K562 (cell line): Measurements from ENCODE around the gene MDK. TPM values are rescaled to one million over a fixed set of nuclear protein-coding genes. Genes with fewer than 3 reads are reported as not detected.

Experiments used
- BMI1 ChIP-seq: fragments of 150-350 bp; IDR thresholded peaks from 2 replicates; pipeline ENCODE4 v1.6.1; 2014; ENCODE audit warnings: low read length
- ERF ChIP-seq: fragments of 450-650 bp; formaldehyde crosslinking; IDR thresholded peaks from 2 replicates; pipeline ENCODE4 v1.4.0; 2020; ENCODE audit warnings: mild to moderate bottlenecking, mixed read lengths
- HDAC2 ChIP-seq: fragments of 450-650 bp; IDR thresholded peaks from 2 replicates; pipeline ENCODE4 v1.6.1; 2016; ENCODE audit warnings: mild to moderate bottlenecking
- HOXB6 ChIP-seq: fragments of 250-450 bp; sonication (Bioruptor Pico); IDR thresholded peaks from 2 replicates; pipeline ENCODE4 v1.5.1; 2022; ENCODE audit warnings: mild to moderate bottlenecking, borderline replicate concordance
- MTA3 ChIP-seq: fragments of 450-650 bp; formaldehyde crosslinking; IDR thresholded peaks from 2 replicates; pipeline ENCODE4 v1.6.1; 2017; ENCODE audit warnings: mild to moderate bottlenecking, borderline replicate concordance
- MYBL2 ChIP-seq, 2 experiments: fragments of 450-650 bp in 1 of 2; sonication (generic) in 1 of 2; formaldehyde crosslinking in 1 of 2; IDR thresholded peaks; 2 replicates each; pipeline versions ENCODE4 v1.6.1 to v1.8.1; 2017 to 2022; ENCODE audit warnings: borderline replicate concordance in 1 of 2, inconsistent platforms in 1 of 2, low read depth in 1 of 2, mild to moderate bottlenecking in 1 of 2, missing genetic modification reagents in 1 of 2, moderate library complexity in 1 of 2
- NR2C2 ChIP-seq, 2 experiments: fragments of 200-800 bp in 1 of 2; sonication (Bioruptor generic) in 1 of 2; sonication (generic) in 1 of 2; formaldehyde crosslinking in 1 of 2; IDR thresholded peaks; 2 replicates each; pipeline versions ENCODE4 v1.6.1 to v1.8.0; 2016 to 2022; ENCODE audit warnings: mild to moderate bottlenecking in 1 of 2, missing compliant biosample characterization in 1 of 2, missing genetic modification characterization in 1 of 2, missing genetic modification reagents in 1 of 2
- POU5F1 ChIP-seq: fragments of 150-350 bp; IDR thresholded peaks from 2 replicates; pipeline ENCODE4 v1.6.1; 2014; ENCODE audit warnings: borderline replicate concordance, low read length, low read depth, mild to moderate bottlenecking; ENCODE audit not compliant: partially characterized antibody
- SMAD4 ChIP-seq: fragments of 250-450 bp; sonication (Bioruptor Pico); conservative IDR thresholded peaks from 2 replicates; pipeline ENCODE4 v1.8.0; 2021; ENCODE audit warnings: inconsistent platforms, mild to moderate bottlenecking, moderate library complexity
- SMARCA4 ChIP-seq: fragments of 450-650 bp; IDR thresholded peaks from 2 replicates; pipeline ENCODE4 v1.6.1; 2016
- TAF9B ChIP-seq: fragments of 450-650 bp; IDR thresholded peaks from 2 replicates; pipeline ENCODE4 v1.6.1; 2018; ENCODE audit warnings: mild to moderate bottlenecking; ENCODE audit not compliant: partially characterized antibody
- ZBTB17 ChIP-seq: fragments of 450-650 bp; formaldehyde crosslinking; IDR thresholded peaks from 2 replicates; pipeline ENCODE4 v1.4.0; 2020; ENCODE audit warnings: mild to moderate bottlenecking
- ZNF124 ChIP-seq: sonication (generic); formaldehyde crosslinking; IDR thresholded peaks from 2 replicates; pipeline ENCODE4 v1.8.1; 2022; ENCODE audit warnings: missing genetic modification reagents
- ZNF23 ChIP-seq: fragments of 250-450 bp; sonication (Bioruptor Pico); IDR thresholded peaks from 2 replicates; pipeline ENCODE4 v1.4.0; 2020; ENCODE audit warnings: mild to moderate bottlenecking
- ZNF282 ChIP-seq: sonication (generic); formaldehyde crosslinking; IDR thresholded peaks from 2 replicates; pipeline ENCODE4 v1.8.1; 2023; ENCODE audit warnings: missing genetic modification reagents
- ZNF316 ChIP-seq: fragments of 450-650 bp; IDR thresholded peaks from 2 replicates; pipeline ENCODE4 v1.6.1; 2016
- ZNF444 ChIP-seq: fragments of 250-450 bp; sonication (Bioruptor Pico); IDR thresholded peaks from 2 replicates; pipeline ENCODE4 v1.4.0; 2020; ENCODE audit warnings: mild to moderate bottlenecking, moderate library complexity
- ZNF699 ChIP-seq: fragments of 250-450 bp; sonication (Bioruptor Pico); IDR thresholded peaks from 2 replicates; pipeline ENCODE4 v1.8.0; 2021; ENCODE audit warnings: mild to moderate bottlenecking, moderate library complexity; ENCODE audit not compliant: insufficient replicate concordance
- polyA plus RNA-seq, 8 experiments: library from polyadenylated mRNA; depleted of rRNA in 4 of 8; stranded (reverse) in 5 of 8; unstranded in 3 of 8; fragments of >200 nt; fragmentation: Nextera tagmentation in 2 of 8; fragmentation: Illumina TruSeq in 1 of 8; extraction: Ambion mirVana in 2 of 8; extraction: Trizol in 1 of 8; gene quantifications; 2 replicates each; pipeline versions ENCODE4 v1.2.1 to v1.2.3, GENCODE V29; 2011 to 2014; ENCODE audit warnings: inconsistent platforms in 1 of 8, missing spikeins in 1 of 8
- total RNA-seq, 7 experiments: library from RNA; depleted of rRNA in 6 of 7; stranded (reverse); fragments of >200 nt in 6 of 7; fragmentation: Illumina TruSeq in 2 of 7; extraction: Trizol in 2 of 7; gene quantifications; 2 replicates each; pipeline versions ENCODE4 v1.2.1 to v1.2.3, GENCODE V29; 2011 to 2021; ENCODE audit warnings: low replicate concordance in 1 of 7
- TF ChIP-seq, protein P1 (sequence below): IDR thresholded peaks from 2 replicates; pipeline ENCODE4 v1.6.1; 2016; ENCODE audit warnings: missing genetic modification characterization, missing compliant biosample characterization
- TF ChIP-seq, protein P2 (sequence below), 3 experiments: IDR thresholded peaks in 2 of 3; conservative IDR thresholded peaks in 1 of 3; 2 replicates each; pipeline ENCODE4 v1.5.1; 2011 to 2012; ENCODE audit warnings: low read length in 3 of 3, mild to moderate bottlenecking in 3 of 3, control low read depth in 2 of 3, improper control_type of control experiment in 1 of 3, inconsistent platforms in 1 of 3, low read depth in 1 of 3, mixed read lengths in 1 of 3, moderate library complexity in 1 of 3; ENCODE audit not compliant: insufficient read depth in 2 of 3
- TF ChIP-seq, protein P3 (sequence below): fragments of 450-650 bp; conservative IDR thresholded peaks from 2 replicates; pipeline ENCODE4 v1.6.1; 2016; ENCODE audit warnings: missing genetic modification characterization, low read depth, mild to moderate bottlenecking, missing compliant biosample characterization, moderate library complexity
- TF ChIP-seq, protein P4 (sequence below): IDR thresholded peaks from 2 replicates; pipeline ENCODE4 v1.6.1; 2011; ENCODE audit not compliant: insufficient read length; ENCODE audit errors: extremely low read depth

Gene MDK
- total and polyA plus RNA-seq, 9 of the 15 experiments (the other 6 are each of a cell fraction or from before 2014, with no cell fraction given) = 20.7 to 700 (median 350) TPM

DNA sequence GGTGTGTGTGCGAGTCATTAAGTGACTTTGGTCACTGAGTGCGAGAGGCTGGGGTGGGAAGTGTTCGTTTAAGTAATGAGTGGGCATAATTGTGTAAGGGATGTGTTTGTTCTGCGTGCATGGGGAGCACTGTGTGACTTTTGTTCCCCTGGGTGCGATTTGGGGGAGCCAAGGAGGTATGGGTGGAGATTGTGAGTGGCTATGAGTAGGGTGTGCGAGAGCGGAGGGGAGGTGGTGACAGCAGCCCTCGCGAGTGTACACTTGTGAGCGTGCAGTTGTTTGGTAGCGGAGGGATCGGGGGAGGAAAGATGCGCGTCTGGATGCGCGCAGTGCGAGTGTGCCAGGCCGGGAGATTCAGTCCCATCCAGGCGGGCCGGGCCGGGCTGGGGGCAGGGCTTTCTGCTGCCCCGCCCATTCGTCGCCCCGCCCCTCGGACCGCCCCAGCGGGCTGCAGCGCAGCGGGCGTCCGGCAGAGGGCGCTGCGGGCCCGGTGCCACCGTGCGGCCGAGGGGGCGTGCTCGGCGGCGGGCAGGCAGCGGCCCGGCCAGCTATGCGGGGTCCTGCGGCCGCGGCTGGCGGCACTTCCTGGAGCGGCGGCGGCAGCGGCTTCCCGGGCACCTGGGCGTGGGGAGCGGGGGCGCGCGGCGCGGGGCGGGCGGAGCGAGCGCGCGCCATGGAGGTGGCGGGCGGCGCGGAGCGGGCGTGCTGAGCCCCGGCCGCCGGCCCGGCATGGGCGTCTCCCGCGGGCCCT is 34.4 kb upstream of the MDK start, which contains the start of gene DGKZ (continued):
- TF ChIP-seq POU5F1 (no peak), ZNF124 (CRISPR knock-in tag) (no peak), MTA3 (no peak), ZNF23 (CRISPR knock-in tag) (no peak), ZBTB17 (CRISPR knock-in tag) (no peak), ERF (CRISPR knock-in tag) (0 out of 2 replicates have a peak, but pooled peaks have one; percentile 28), NR2C2 (CRISPR knock-in tag; IDR thresholded peaks at IDR 0.05) (no peak), NR2C2 (tag; IDR thresholded peaks at IDR 0.05) (no peak), SMARCA4 (no peak), SMAD4 (peak; percentile 79), ZNF444 (CRISPR knock-in tag) (no peak), BMI1 (no peak), HDAC2 (no peak), HOXB6 (CRISPR knock-in tag) (no peak), TAF9B (no peak), ZNF282 (no peak), ZNF699 (no peak), ZNF316 (0 out of 2 replicates have a peak, but pooled peaks have one; percentile 14), MYBL2 (IDR thresholded peaks at IDR 0.05; ENCODE audit: low read depth) (no peak), MYBL2 (CRISPR knock-in tag; IDR thresholded peaks at IDR 0.05; ENCODE audit: borderline replicate concordance) (no peak)
- TF ChIP-seq, protein P1, sequence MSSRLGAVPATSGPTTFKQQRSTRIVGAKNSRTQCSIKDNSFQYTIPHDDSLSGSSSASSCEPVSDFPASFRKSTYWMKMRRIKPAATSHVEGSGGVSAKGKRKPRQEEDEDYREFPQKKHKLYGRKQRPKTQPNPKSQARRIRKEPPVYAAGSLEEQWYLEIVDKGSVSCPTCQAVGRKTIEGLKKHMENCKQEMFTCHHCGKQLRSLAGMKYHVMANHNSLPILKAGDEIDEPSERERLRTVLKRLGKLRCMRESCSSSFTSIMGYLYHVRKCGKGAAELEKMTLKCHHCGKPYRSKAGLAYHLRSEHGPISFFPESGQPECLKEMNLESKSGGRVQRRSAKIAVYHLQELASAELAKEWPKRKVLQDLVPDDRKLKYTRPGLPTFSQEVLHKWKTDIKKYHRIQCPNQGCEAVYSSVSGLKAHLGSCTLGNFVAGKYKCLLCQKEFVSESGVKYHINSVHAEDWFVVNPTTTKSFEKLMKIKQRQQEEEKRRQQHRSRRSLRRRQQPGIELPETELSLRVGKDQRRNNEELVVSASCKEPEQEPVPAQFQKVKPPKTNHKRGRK = no peak
- TF ChIP-seq, protein P2, sequence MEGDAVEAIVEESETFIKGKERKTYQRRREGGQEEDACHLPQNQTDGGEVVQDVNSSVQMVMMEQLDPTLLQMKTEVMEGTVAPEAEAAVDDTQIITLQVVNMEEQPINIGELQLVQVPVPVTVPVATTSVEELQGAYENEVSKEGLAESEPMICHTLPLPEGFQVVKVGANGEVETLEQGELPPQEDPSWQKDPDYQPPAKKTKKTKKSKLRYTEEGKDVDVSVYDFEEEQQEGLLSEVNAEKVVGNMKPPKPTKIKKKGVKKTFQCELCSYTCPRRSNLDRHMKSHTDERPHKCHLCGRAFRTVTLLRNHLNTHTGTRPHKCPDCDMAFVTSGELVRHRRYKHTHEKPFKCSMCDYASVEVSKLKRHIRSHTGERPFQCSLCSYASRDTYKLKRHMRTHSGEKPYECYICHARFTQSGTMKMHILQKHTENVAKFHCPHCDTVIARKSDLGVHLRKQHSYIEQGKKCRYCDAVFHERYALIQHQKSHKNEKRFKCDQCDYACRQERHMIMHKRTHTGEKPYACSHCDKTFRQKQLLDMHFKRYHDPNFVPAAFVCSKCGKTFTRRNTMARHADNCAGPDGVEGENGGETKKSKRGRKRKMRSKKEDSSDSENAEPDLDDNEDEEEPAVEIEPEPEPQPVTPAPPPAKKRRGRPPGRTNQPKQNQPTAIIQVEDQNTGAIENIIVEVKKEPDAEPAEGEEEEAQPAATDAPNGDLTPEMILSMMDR (IDR thresholded peaks at IDR 0.05 in 2 of 3, conservative IDR thresholded peaks at IDR 0.05 in 1 of 3; ENCODE audit: insufficient read depth in 2 of 3, low read depth in 1 of 3, low read length in 3 of 3) = peak; percentile 60 to 91 (median 83)
- TF ChIP-seq, protein P3, sequence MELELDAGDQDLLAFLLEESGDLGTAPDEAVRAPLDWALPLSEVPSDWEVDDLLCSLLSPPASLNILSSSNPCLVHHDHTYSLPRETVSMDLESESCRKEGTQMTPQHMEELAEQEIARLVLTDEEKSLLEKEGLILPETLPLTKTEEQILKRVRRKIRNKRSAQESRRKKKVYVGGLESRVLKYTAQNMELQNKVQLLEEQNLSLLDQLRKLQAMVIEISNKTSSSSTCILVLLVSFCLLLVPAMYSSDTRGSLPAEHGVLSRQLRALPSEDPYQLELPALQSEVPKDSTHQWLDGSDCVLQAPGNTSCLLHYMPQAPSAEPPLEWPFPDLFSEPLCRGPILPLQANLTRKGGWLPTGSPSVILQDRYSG = no peak
- TF ChIP-seq, protein P4, sequence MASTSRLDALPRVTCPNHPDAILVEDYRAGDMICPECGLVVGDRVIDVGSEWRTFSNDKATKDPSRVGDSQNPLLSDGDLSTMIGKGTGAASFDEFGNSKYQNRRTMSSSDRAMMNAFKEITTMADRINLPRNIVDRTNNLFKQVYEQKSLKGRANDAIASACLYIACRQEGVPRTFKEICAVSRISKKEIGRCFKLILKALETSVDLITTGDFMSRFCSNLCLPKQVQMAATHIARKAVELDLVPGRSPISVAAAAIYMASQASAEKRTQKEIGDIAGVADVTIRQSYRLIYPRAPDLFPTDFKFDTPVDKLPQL = no peak
